HCT116 (cell line): Measurements from ENCODE around the gene RPGRIP1. TPM values are rescaled to one million over a fixed set of nuclear protein-coding genes. Genes with fewer than 3 reads are reported as not detected.

Source experiments
- ATAC-seq: fragments of 200-7000 bp; cut with Tn5 transposase; 2 replicates; pipeline ENCODE4 v1.9.1; 2020; ENCODE audit warnings: mild to moderate bottlenecking, moderate library complexity
- BruUV-seq: library from RNA; stranded (reverse); fragments of 400-500 nt; replicated peaks from 2 replicates; lab custom pipeline; 2021; lab: Mats Ljungman, UMichigan
- CTCF ChIA-PET: fragments of 300-600 bp; sonication (Branson Sonifier 250); formaldehyde crosslinking; loops from one replicate; lab custom pipeline; 2021; ENCODE audit warnings: antibody characterized with exemption; lab: Charles Lee
- POLR2A ChIA-PET: fragments of 300-600, 350-600 bp; sonication (Branson Sonifier 250); formaldehyde crosslinking; loops from one replicate; lab custom pipeline; 2021; ENCODE audit warnings: antibody characterized with exemption; lab: Charles Lee
- RAD21 ChIA-PET, 2 experiments: fragments of 300-600 bp; sonication (Branson Sonifier 250); formaldehyde crosslinking; loops; one replicate each; lab custom pipeline; 2023; ENCODE audit warnings: low total read pairs in 2 of 2; ENCODE audit not compliant: uncharacterized antibody in 2 of 2, unreplicated experiment in 2 of 2, low non-redundant PET in 1 of 2; lab: Charles Lee
- DNase-seq: peaks from one replicate; pipeline ENCODE4 v3.0.0-alpha.2; 2010; ENCODE audit warnings: low read depth, low spot score
- H2AFZ ChIP-seq: fragments of 200-600 bp; shearing (Covaris generic), sonication (generic); 2 replicates; pipeline ENCODE4 v1.6.1; 2017; ENCODE audit warnings: low read depth, mixed run types, mixed read lengths, antibody characterized with exemption, low read length; ENCODE audit not compliant: poor library complexity, severe bottlenecking
- H3K27ac ChIP-seq: 2 replicates; pipeline ENCODE4 v1.5.1; 2012; ENCODE audit warnings: low read depth, low read length
- H3K27me3 ChIP-seq: fragments of 200-600 bp; sonication (generic); 2 replicates; pipeline ENCODE4 v1.6.1; 2016; ENCODE audit warnings: mixed run types, low read length, mixed read lengths; ENCODE audit not compliant: insufficient read depth
- H3K36me3 ChIP-seq, 2 experiments: fragments of 200-500 bp in 1 of 2; fragments of 200-600 bp in 1 of 2; sonication (Bioruptor generic) in 1 of 2; sonication (generic) in 1 of 2; 2 replicates each; pipeline versions ENCODE4 v1.5.1 to v1.6.1; 2014 to 2016; ENCODE audit warnings: low read length in 2 of 2, inconsistent platforms in 1 of 2, mixed read lengths in 1 of 2, mixed run types in 1 of 2; ENCODE audit not compliant: insufficient read depth in 2 of 2, control insufficient read depth in 1 of 2
- H3K4me1 ChIP-seq, 2 experiments: fragments of 200-600 bp in 1 of 2; sonication (generic) in 1 of 2; 2 replicates each; pipeline versions ENCODE4 v1.5.1 to v1.6.1; 2012 to 2017; ENCODE audit warnings: low read length in 2 of 2, inconsistent platforms in 1 of 2, mild to moderate bottlenecking in 1 of 2, mixed read lengths in 1 of 2, mixed run types in 1 of 2, moderate library complexity in 1 of 2; ENCODE audit not compliant: insufficient read depth in 2 of 2, control insufficient read depth in 1 of 2
- H3K4me2 ChIP-seq: fragments of 200-600 bp; sonication (generic); 2 replicates; pipeline ENCODE4 v1.6.1; 2017; ENCODE audit warnings: mixed run types, low read length, mixed read lengths
- H3K4me3 ChIP-seq, 2 experiments: fragments of 200-600 bp in 1 of 2; sonication (generic) in 1 of 2; replicated peaks in 1 of 2; 2 replicates each; pipeline ENCODE4 v1.5.1; 2011 to 2016; ENCODE audit warnings: low read length in 2 of 2, control low read depth in 1 of 2, low read depth in 1 of 2, mild to moderate bottlenecking in 1 of 2, mixed read lengths in 1 of 2, mixed run types in 1 of 2
- H3K79me2 ChIP-seq: fragments of 200-600 bp; sonication (generic); 2 replicates; pipeline ENCODE4 v1.6.1; 2017; ENCODE audit warnings: mild to moderate bottlenecking, mixed run types, low read length, moderate library complexity, mixed read lengths; ENCODE audit not compliant: insufficient read depth
- H3K9ac ChIP-seq: fragments of 200-600 bp; sonication (generic); 2 replicates; pipeline ENCODE4 v1.6.1; 2016; ENCODE audit warnings: low read length, mixed read lengths
- H3K9me2 ChIP-seq: fragments of 200-600 bp; sonication (generic), shearing (Covaris generic); 2 replicates; pipeline ENCODE4 v1.6.1; 2017; ENCODE audit warnings: mixed run types, mild to moderate bottlenecking, moderate library complexity; ENCODE audit not compliant: insufficient read depth
- H3K9me3 ChIP-seq, 2 experiments: fragments of 200-500 bp in 1 of 2; fragments of 200-600 bp in 1 of 2; sonication (Bioruptor generic) in 1 of 2; sonication (generic) in 1 of 2; 2 replicates each; pipeline ENCODE4 v1.6.1; 2014 to 2017; ENCODE audit warnings: low read length in 2 of 2, mixed read lengths in 2 of 2, inconsistent platforms in 1 of 2, low read depth in 1 of 2, mild to moderate bottlenecking in 1 of 2, mixed run types in 1 of 2, moderate library complexity in 1 of 2; ENCODE audit not compliant: control insufficient read depth in 1 of 2, insufficient read depth in 1 of 2
- H4K20me1 ChIP-seq: fragments of 200-600 bp; sonication (generic), shearing (Covaris generic); 2 replicates; pipeline ENCODE4 v1.6.1; 2017; ENCODE audit warnings: mixed run types, mild to moderate bottlenecking, moderate library complexity; ENCODE audit not compliant: insufficient read depth
- EGR1 ChIP-seq: IDR thresholded peaks from 2 replicates; pipeline ENCODE4 v1.6.1; 2012; ENCODE audit warnings: low read depth
- EZH2 ChIP-seq: fragments of 200-600 bp; sonication (generic); IDR thresholded peaks from 2 replicates; pipeline ENCODE4 v1.6.1; 2017; ENCODE audit warnings: antibody characterized with exemption, mixed run types
- FOSL1 ChIP-seq: IDR thresholded peaks from 2 replicates; pipeline ENCODE4 v1.6.1; 2012; ENCODE audit warnings: low read depth
- JUND ChIP-seq: IDR thresholded peaks from 2 replicates; pipeline ENCODE4 v1.6.1; 2012
- POLR2AphosphoS5 ChIP-seq: IDR thresholded peaks from 2 replicates; pipeline ENCODE4 v1.6.1; 2011; ENCODE audit warnings: mild to moderate bottlenecking, low read depth, low read length, moderate library complexity
- RAD21 ChIP-seq: IDR thresholded peaks from 2 replicates; pipeline ENCODE4 v1.6.1; 2012; ENCODE audit warnings: low read depth, mild to moderate bottlenecking
- SP1 ChIP-seq: IDR thresholded peaks from 2 replicates; pipeline ENCODE4 v1.6.1; 2012; ENCODE audit warnings: low read depth
- YY1 ChIP-seq: IDR thresholded peaks from 2 replicates; pipeline ENCODE4 v1.6.1; 2011; ENCODE audit warnings: low read length, low read depth, moderate library complexity, mild to moderate bottlenecking; ENCODE audit not compliant: insufficient replicate concordance; ENCODE audit errors: extremely low read depth
- ZFX ChIP-seq: fragments of 450-650 bp; IDR thresholded peaks from 2 replicates; pipeline ENCODE4 v1.6.1; 2017
- intact Hi-C: fragments of 100-400 bp; cut with micrococcal nuclease; formaldehyde crosslinking; loops from 2 replicates; pipeline ENCODE4 v1.10.0; 2022
- total RNA-seq: library from RNA; stranded (reverse); gene quantifications from one replicate; pipeline ENCODE4 v1.2.1, GENCODE V29; 2021; ENCODE audit not compliant: unreplicated experiment
- TF ChIP-seq, protein P1 (sequence below): IDR thresholded peaks from 2 replicates; pipeline ENCODE4 v1.6.1; 2011; ENCODE audit warnings: mild to moderate bottlenecking, low read length, moderate library complexity; ENCODE audit not compliant: insufficient replicate concordance; ENCODE audit errors: extremely low read depth
- TF ChIP-seq, protein P2 (sequence below): IDR thresholded peaks from 2 replicates; pipeline ENCODE4 v1.6.1; 2012; ENCODE audit warnings: low read depth

RPGRIP1 gene
- total RNA-seq, 1 experiment from 2014 or later = not detected

DNA sequence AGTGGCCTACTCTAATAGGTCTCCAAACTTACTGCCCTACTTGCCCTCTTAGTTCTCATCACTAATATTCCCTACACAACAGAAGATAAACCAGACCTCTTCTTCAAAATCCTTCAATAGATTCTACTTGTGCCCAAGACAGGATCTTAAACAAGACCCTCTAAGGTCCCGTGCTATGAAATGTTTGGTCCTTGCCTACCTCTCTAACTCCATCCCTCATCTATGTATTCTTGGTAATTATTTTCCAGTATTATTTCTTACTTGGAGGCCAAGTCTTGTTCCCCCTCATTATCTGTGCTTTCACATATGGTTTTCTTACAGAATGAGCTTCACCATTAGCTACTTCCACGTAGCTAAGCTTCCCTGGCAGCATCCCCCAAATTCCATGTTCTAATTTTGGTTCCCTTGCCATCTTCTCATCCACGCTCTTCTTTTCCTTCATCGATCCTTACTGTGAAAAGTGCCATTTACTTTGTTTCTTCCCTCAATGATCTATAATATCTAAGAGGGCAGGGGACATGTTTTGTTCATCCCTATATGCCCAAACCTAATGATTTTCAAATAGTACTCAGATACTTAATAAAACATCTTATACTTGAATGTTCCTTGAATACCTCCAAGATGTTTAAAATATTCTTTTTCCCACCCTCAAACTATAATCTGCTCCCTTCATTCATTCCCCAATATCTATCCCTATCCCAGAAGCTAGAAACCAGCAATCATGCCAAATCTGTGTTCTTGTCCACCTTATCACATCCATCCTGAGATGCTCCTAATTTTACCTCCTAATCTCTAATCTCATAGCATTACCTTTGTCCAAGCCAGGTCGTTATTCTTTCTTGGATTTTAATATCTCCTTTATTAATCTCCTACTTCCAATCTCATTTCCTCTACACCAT is 20.7 kb upstream of the RPGRIP1 start:
- ChIA-PET RAD21 (no interaction called here), CTCF (no interaction called here)
- intact Hi-C loops = no loop called here
- Histone ChIP-seq H3K9me3 (no peaks in the 10 kb centered on the region), H2AFZ (no peak overlapping the region)
- TF ChIP-seq POLR2AphosphoS5 (no peak), SP1 (no peak), JUND (no peak), FOSL1 (no peak), RAD21 (no peak), EGR1 (no peak), ZFX (no peak), EZH2 (no peak), YY1 (no peak)
- TF ChIP-seq, protein P1, sequence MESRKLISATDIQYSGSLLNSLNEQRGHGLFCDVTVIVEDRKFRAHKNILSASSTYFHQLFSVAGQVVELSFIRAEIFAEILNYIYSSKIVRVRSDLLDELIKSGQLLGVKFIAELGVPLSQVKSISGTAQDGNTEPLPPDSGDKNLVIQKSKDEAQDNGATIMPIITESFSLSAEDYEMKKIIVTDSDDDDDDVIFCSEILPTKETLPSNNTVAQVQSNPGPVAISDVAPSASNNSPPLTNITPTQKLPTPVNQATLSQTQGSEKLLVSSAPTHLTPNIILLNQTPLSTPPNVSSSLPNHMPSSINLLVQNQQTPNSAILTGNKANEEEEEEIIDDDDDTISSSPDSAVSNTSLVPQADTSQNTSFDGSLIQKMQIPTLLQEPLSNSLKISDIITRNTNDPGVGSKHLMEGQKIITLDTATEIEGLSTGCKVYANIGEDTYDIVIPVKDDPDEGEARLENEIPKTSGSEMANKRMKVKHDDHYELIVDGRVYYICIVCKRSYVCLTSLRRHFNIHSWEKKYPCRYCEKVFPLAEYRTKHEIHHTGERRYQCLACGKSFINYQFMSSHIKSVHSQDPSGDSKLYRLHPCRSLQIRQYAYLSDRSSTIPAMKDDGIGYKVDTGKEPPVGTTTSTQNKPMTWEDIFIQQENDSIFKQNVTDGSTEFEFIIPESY = no peak
- TF ChIP-seq, protein P2, sequence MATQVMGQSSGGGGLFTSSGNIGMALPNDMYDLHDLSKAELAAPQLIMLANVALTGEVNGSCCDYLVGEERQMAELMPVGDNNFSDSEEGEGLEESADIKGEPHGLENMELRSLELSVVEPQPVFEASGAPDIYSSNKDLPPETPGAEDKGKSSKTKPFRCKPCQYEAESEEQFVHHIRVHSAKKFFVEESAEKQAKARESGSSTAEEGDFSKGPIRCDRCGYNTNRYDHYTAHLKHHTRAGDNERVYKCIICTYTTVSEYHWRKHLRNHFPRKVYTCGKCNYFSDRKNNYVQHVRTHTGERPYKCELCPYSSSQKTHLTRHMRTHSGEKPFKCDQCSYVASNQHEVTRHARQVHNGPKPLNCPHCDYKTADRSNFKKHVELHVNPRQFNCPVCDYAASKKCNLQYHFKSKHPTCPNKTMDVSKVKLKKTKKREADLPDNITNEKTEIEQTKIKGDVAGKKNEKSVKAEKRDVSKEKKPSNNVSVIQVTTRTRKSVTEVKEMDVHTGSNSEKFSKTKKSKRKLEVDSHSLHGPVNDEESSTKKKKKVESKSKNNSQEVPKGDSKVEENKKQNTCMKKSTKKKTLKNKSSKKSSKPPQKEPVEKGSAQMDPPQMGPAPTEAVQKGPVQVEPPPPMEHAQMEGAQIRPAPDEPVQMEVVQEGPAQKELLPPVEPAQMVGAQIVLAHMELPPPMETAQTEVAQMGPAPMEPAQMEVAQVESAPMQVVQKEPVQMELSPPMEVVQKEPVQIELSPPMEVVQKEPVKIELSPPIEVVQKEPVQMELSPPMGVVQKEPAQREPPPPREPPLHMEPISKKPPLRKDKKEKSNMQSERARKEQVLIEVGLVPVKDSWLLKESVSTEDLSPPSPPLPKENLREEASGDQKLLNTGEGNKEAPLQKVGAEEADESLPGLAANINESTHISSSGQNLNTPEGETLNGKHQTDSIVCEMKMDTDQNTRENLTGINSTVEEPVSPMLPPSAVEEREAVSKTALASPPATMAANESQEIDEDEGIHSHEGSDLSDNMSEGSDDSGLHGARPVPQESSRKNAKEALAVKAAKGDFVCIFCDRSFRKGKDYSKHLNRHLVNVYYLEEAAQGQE = no peak
- TF ChIP-seq, all 23 proteins: peak for 0
- Histone ChIP-seq H3K4me1 (peaks cover 0 to 8% of the 10 kb centered on the region in 2 experiments; a peak in 3 of 4 replicates), H3K27ac (no peak overlapping the region), H3K27me3 (no peaks in the 10 kb centered on the region), H3K4me2 (no peak overlapping the region), H3K36me3 (peaks cover 73 to 79% of the 10 kb centered on the region in 2 experiments), H3K79me2 (peaks cover 100% of the 10 kb centered on the region), H4K20me1 (peaks cover 82% of the 10 kb centered on the region), H3K9me2 (no peaks in the 10 kb centered on the region), H3K9ac (no peak overlapping the region), H3K4me3 (no peak overlapping the region)
- ATAC-seq (no peak), DNase-seq (no peak)
- POLR2A ChIA-PET = no interaction called here
- no TSS peak for BruUV-seq
